Subcutaneous abdominal adipose tissue (tissue), 5 donors: ENCODE data around the gene ELOVL3.

Source experiments
- H3K27ac ChIP-seq: one replicate; pipeline ENCODE4 v1.7.0; 2013; ENCODE audit warnings: low read depth, mild to moderate bottlenecking, inconsistent platforms, low read length, moderate library complexity
- H3K27me3 ChIP-seq, 5 donors: one replicate each; pipeline ENCODE4 v1.7.0; 2013; ENCODE audit warnings: low read length in 5 of 5, inconsistent platforms in 1 of 5; ENCODE audit not compliant: control insufficient read depth in 5 of 5, insufficient read depth in 4 of 5
- H3K36me3 ChIP-seq, 5 donors: one replicate each; pipeline ENCODE4 v1.7.0; 2013; ENCODE audit warnings: low read length in 5 of 5; ENCODE audit not compliant: control insufficient read depth in 5 of 5, insufficient read depth in 5 of 5
- H3K4me1 ChIP-seq, 5 donors: one replicate each; pipeline ENCODE4 v1.7.0; 2013; ENCODE audit warnings: low read length in 5 of 5, mild to moderate bottlenecking in 3 of 5, moderate library complexity in 1 of 5; ENCODE audit not compliant: control insufficient read depth in 5 of 5, insufficient read depth in 5 of 5
- H3K4me3 ChIP-seq, 5 donors: one replicate each; pipeline ENCODE4 v1.7.0; 2013; ENCODE audit warnings: low read length in 5 of 5, low read depth in 1 of 5
- H3K9ac ChIP-seq, 5 donors: one replicate each; pipeline ENCODE4 v1.7.0; 2013; ENCODE audit warnings: low read length in 5 of 5, mild to moderate bottlenecking in 4 of 5, moderate library complexity in 3 of 5
- H3K9me3 ChIP-seq, 5 donors: one replicate each; pipeline ENCODE4 v1.7.0; 2013; ENCODE audit warnings: low read length in 5 of 5; ENCODE audit not compliant: control insufficient read depth in 5 of 5
- donor health status: healthy.
- donor health status: healthy.
- donor health status: healthy.
- donor health status: healthy.
- donor health status: healthy.

The ELOVL3 gene

GRCh38 chr10:102226542-102226870, 407 bp downstream of the ELOVL3 start:
- H3K36me3 ChIP-seq = no peaks in the 10 kb centered on the region
- peaks cover 3 to 49% (median 40%) of the 10 kb centered on the region in 5 donors for H3K4me1 ChIP-seq
- H3K9me3 ChIP-seq = no peaks in the 10 kb centered on the region
- H3K4me3 ChIP-seq = peak overlapping the region in 4 of 5 donors; percentile 57 to 66 (median 61)
- H3K9ac ChIP-seq = peak overlapping the region in 2 of 5 donors; percentile 1 to 30
- H3K27ac ChIP-seq = peak overlapping the region; percentile 3
- H3K27me3 ChIP-seq = peaks cover 0 to 3% (median 3%) of the 10 kb centered on the region in 5 donors

- H3K9me3 ChIP-seq = no peaks in the 10 kb centered on the region
- peaks cover 0 to 6% (median 3%) of the 10 kb centered on the region in 5 donors for H3K27me3 ChIP-seq
- peak overlapping the region; percentile 3 for H3K27ac ChIP-seq
- no peak overlapping the region for H3K4me3 ChIP-seq
- H3K4me1 ChIP-seq = peaks cover 3 to 54% (median 45%) of the 10 kb centered on the region in 5 donors
- H3K36me3 ChIP-seq = no peaks in the 10 kb centered on the region
- peak overlapping the region in 2 of 5 donors; percentile 8 to 13 for H3K9ac ChIP-seq
These were observed 951 bp downstream of the ELOVL3 start for GRCh38 chr10:102227050-102227449.

GRCh38 chr10:102229810-102230263, 3.7 kb downstream of the ELOVL3 start:
- Histone ChIP-seq H3K4me1 (peaks cover 3 to 55% (median 45%) of the 10 kb centered on the region in 5 donors), H3K27ac (no peak overlapping the region), H3K4me3 (peak overlapping the region; percentile 47 to 70 (median 57)), H3K27me3 (peaks cover 0 to 19% (median 12%) of the 10 kb centered on the region in 5 donors), H3K9me3 (no peaks in the 10 kb centered on the region), H3K9ac (peak overlapping the region in 2 of 5 donors; percentile 50 to 65), H3K36me3 (no peaks in the 10 kb centered on the region)

GRCh38 chr10:102230264-102230860, 4.3 kb downstream of the ELOVL3 start:
- Histone ChIP-seq H3K9me3 (no peaks in the 10 kb centered on the region), H3K4me1 (peaks cover 3 to 51% (median 45%) of the 10 kb centered on the region in 5 donors), H3K9ac (peak overlapping the region in 4 of 5 donors; percentile 39 to 65 (median 52)), H3K27me3 (peaks cover 0 to 19% (median 12%) of the 10 kb centered on the region in 5 donors), H3K4me3 (peak overlapping the region; percentile 47 to 70 (median 57)), H3K36me3 (no peaks in the 10 kb centered on the region), H3K27ac (no peak overlapping the region)

GRCh38 chr10:102230861-102231356, 4.8 kb downstream of the ELOVL3 start:
- Histone ChIP-seq H3K4me1 (peaks cover 3 to 45% (median 39%) of the 10 kb centered on the region in 5 donors), H3K9ac (peak overlapping the region in 3 of 5 donors; percentile 39 to 53 (median 53)), H3K9me3 (no peaks in the 10 kb centered on the region), H3K4me3 (peak overlapping the region in 4 of 5 donors; percentile 47 to 70 (median 61)), H3K36me3 (no peaks in the 10 kb centered on the region), H3K27ac (no peak overlapping the region), H3K27me3 (peaks cover 0 to 23% (median 12%) of the 10 kb centered on the region in 5 donors)

- no peak overlapping the region for H3K27ac ChIP-seq
- H3K4me3 ChIP-seq = peak overlapping the region in 4 of 5 donors; percentile 47 to 70 (median 61)
- peaks cover 0 to 39% (median 33%) of the 10 kb centered on the region in 5 donors for H3K4me1 ChIP-seq
- peak overlapping the region in 3 of 5 donors; percentile 39 to 53 (median 53) for H3K9ac ChIP-seq
- no peaks in the 10 kb centered on the region for H3K9me3 ChIP-seq
- H3K36me3 ChIP-seq = no peaks in the 10 kb centered on the region
- H3K27me3 ChIP-seq = peaks cover 0 to 26% (median 12%) of the 10 kb centered on the region in 5 donors
These were observed 5.5 kb downstream of the ELOVL3 start for GRCh38 chr10:102231357-102232318.

- Histone ChIP-seq H3K36me3 (no peaks in the 10 kb centered on the region), H3K9ac (no peak overlapping the region), H3K9me3 (no peaks in the 10 kb centered on the region), H3K27me3 (peaks cover 0 to 28% (median 12%) of the 10 kb centered on the region in 5 donors), H3K4me3 (no peak overlapping the region), H3K27ac (no peak overlapping the region), H3K4me1 (peaks cover 0 to 25% (median 22%) of the 10 kb centered on the region in 5 donors)
These were observed 7.9 kb downstream of the ELOVL3 start for GRCh38 chr10:102233997-102234396.

GRCh38 chr10:102234888-102235597, 8.9 kb downstream of the ELOVL3 start:
- no peak overlapping the region for H3K9ac ChIP-seq

GRCh38 chr10:102235598-102235920, 9.5 kb downstream of the ELOVL3 start:
- H3K9ac ChIP-seq = no peak overlapping the region
- H3K27me3 ChIP-seq = peaks cover 0 to 28% (median 12%) of the 10 kb centered on the region in 5 donors
- H3K27ac ChIP-seq = no peak overlapping the region
- no peak overlapping the region for H3K4me3 ChIP-seq
- H3K4me1 ChIP-seq = peaks cover 0 to 19% (median 16%) of the 10 kb centered on the region in 5 donors
- H3K9me3 ChIP-seq = no peaks in the 10 kb centered on the region
- no peaks in the 10 kb centered on the region for H3K36me3 ChIP-seq

More at GRCh38 chr10:102234888-102235597, 8.9 kb downstream of the ELOVL3 start:
- Histone ChIP-seq H3K4me3 (no peak overlapping the region), H3K9me3 (no peaks in the 10 kb centered on the region), H3K4me1 (peaks cover 0 to 20% (median 18%) of the 10 kb centered on the region in 5 donors), H3K27me3 (peaks cover 0 to 28% (median 12%) of the 10 kb centered on the region in 5 donors), H3K27ac (no peak overlapping the region), H3K36me3 (no peaks in the 10 kb centered on the region)
